HEK293 (cell line): ENCODE data around the gene C17orf107.
A peak's percentile ranks its signal among the peaks of the same experiment; 100 is the strongest.

Experiments used
- CTCF ChIA-PET: fragments of 350-600 bp; formaldehyde crosslinking; extraction: SDS; loops from one replicate; lab custom pipeline; 2021; ENCODE audit warnings: antibody characterized with exemption; lab: Yijun Ruan, JAX
- POLR2A ChIA-PET: fragments of 300-600 bp; formaldehyde crosslinking; extraction: SDS; loops from one replicate; lab custom pipeline; 2020; ENCODE audit warnings: antibody characterized with exemption, inconsistent platforms; lab: Yijun Ruan, JAX
- H3K27ac ChIP-seq: fragments of 200-500 bp; sonication (Bioruptor generic); 2 replicates; pipeline ENCODE4 v1.5.1; 2014; ENCODE audit warnings: low read depth, low read length, control low read depth, inconsistent platforms; ENCODE audit errors: extremely low read depth
- H3K36me3 ChIP-seq, 2 experiments: fragments of 200-500 bp in 1 of 2; sonication (Bioruptor generic) in 1 of 2; 1 replicate in 1 of 2; 2 replicates in 1 of 2; pipeline ENCODE4 v1.5.1; 2014 to 2017; ENCODE audit warnings: inconsistent platforms in 2 of 2, low read length in 2 of 2; ENCODE audit not compliant: control insufficient read depth in 2 of 2, insufficient read depth in 1 of 2
- H3K4me1 ChIP-seq: fragments of 200-500 bp; sonication (Bioruptor generic); 2 replicates; pipeline ENCODE4 v1.5.1; 2014; ENCODE audit warnings: mild to moderate bottlenecking, low read length, inconsistent platforms; ENCODE audit not compliant: control insufficient read depth, insufficient read depth
- H3K4me3 ChIP-seq: 2 replicates; pipeline ENCODE4 v1.5.1; 2011; ENCODE audit warnings: low read depth, mild to moderate bottlenecking, control low read depth, low read length, moderate library complexity
- H3K9me3 ChIP-seq: fragments of 200-500 bp; sonication (Bioruptor generic); 2 replicates; pipeline ENCODE4 v1.5.1; 2014; ENCODE audit warnings: low read depth, low read length, inconsistent platforms; ENCODE audit not compliant: control insufficient read depth, insufficient read depth
- BCL11A ChIP-seq: fragments of 450-650 bp; formaldehyde crosslinking; IDR thresholded peaks from 2 replicates; pipeline ENCODE4 v1.5.1; 2016; ENCODE audit warnings: low read depth, missing biosample characterization, missing genetic modification characterization
- BCL11B ChIP-seq: fragments of 450-650 bp; formaldehyde crosslinking; IDR thresholded peaks from 2 replicates; pipeline ENCODE4 v1.5.1; 2016; ENCODE audit warnings: low read depth, missing biosample characterization, missing genetic modification characterization
- GLIS2 ChIP-seq: fragments of 450-650 bp; formaldehyde crosslinking; IDR thresholded peaks from 2 replicates; pipeline ENCODE4 v1.5.1; 2016; ENCODE audit warnings: missing biosample characterization, missing genetic modification characterization
- HOXC10 ChIP-seq: sonication (generic); formaldehyde crosslinking; IDR thresholded peaks from 2 replicates; pipeline ENCODE4 v1.8.1; 2023; ENCODE audit warnings: mild to moderate bottlenecking, missing genetic modification reagents
- HOXD13 ChIP-seq: sonication (generic); formaldehyde crosslinking; IDR thresholded peaks from 2 replicates; pipeline ENCODE4 v1.8.0; 2022; ENCODE audit warnings: missing genetic modification reagents, borderline replicate concordance
- KLF7 ChIP-seq: fragments of 450-650 bp; formaldehyde crosslinking; IDR thresholded peaks from 2 replicates; pipeline ENCODE4 v1.5.1; 2016; ENCODE audit warnings: missing biosample characterization, missing genetic modification characterization, borderline replicate concordance
- OVOL3 ChIP-seq: fragments of 450-650 bp; formaldehyde crosslinking; IDR thresholded peaks from 2 replicates; pipeline ENCODE4 v1.5.1; 2016; ENCODE audit warnings: missing biosample characterization, missing genetic modification characterization
- PRDM10 ChIP-seq: fragments of 450-650 bp; formaldehyde crosslinking; IDR thresholded peaks from 2 replicates; pipeline ENCODE4 v1.5.1; 2016; ENCODE audit warnings: missing biosample characterization, missing genetic modification characterization
- RBAK ChIP-seq: fragments of 450-650 bp; formaldehyde crosslinking; IDR thresholded peaks from 2 replicates; pipeline ENCODE4 v1.5.1; 2016; ENCODE audit warnings: missing biosample characterization, missing genetic modification characterization
- ZNF148 ChIP-seq: fragments of 450-650 bp; formaldehyde crosslinking; IDR thresholded peaks from 2 replicates; pipeline ENCODE4 v1.5.0; 2017; ENCODE audit warnings: missing biosample characterization, missing genetic modification characterization, borderline replicate concordance
- ZNF157 ChIP-seq: fragments of 450-650 bp; formaldehyde crosslinking; IDR thresholded peaks from 2 replicates; pipeline ENCODE4 v1.5.1; 2016; ENCODE audit warnings: missing biosample characterization, missing genetic modification characterization
- ZNF16 ChIP-seq: fragments of 450-650 bp; formaldehyde crosslinking; IDR thresholded peaks from 2 replicates; pipeline ENCODE4 v1.5.1; 2016; ENCODE audit warnings: low read depth, missing biosample characterization, missing genetic modification characterization
- ZNF211 ChIP-seq: fragments of 450-650 bp; formaldehyde crosslinking; IDR thresholded peaks from 2 replicates; pipeline ENCODE4 v1.5.1; 2016; ENCODE audit warnings: low read depth, missing biosample characterization, missing genetic modification characterization
- ZNF214 ChIP-seq: fragments of 450-650 bp; formaldehyde crosslinking; IDR thresholded peaks from 2 replicates; pipeline ENCODE4 v1.5.1; 2017; ENCODE audit warnings: missing biosample characterization, mild to moderate bottlenecking, missing genetic modification characterization, borderline replicate concordance
- ZNF223 ChIP-seq: fragments of 450-650 bp; formaldehyde crosslinking; IDR thresholded peaks from 2 replicates; pipeline ENCODE4 v1.5.1; 2016; ENCODE audit warnings: missing biosample characterization, missing genetic modification characterization
- ZNF416 ChIP-seq: fragments of 450-650 bp; formaldehyde crosslinking; IDR thresholded peaks from 2 replicates; pipeline ENCODE4 v1.5.1; 2016; ENCODE audit warnings: missing biosample characterization, missing genetic modification characterization
- ZNF48 ChIP-seq: fragments of 450-650 bp; formaldehyde crosslinking; IDR thresholded peaks from 2 replicates; pipeline ENCODE4 v1.5.1; 2016; ENCODE audit warnings: missing biosample characterization, missing genetic modification characterization
- ZNF555 ChIP-seq: fragments of 450-650 bp; formaldehyde crosslinking; conservative IDR thresholded peaks from 2 replicates; pipeline ENCODE4 v1.5.1; 2017; ENCODE audit warnings: missing biosample characterization, mild to moderate bottlenecking, missing genetic modification characterization, inconsistent platforms
- ZNF621 ChIP-seq: fragments of 450-650 bp; formaldehyde crosslinking; IDR thresholded peaks from 2 replicates; pipeline ENCODE4 v1.5.1; 2017; ENCODE audit warnings: missing biosample characterization, missing genetic modification characterization
- ZNF704 ChIP-seq: fragments of 450-650 bp; formaldehyde crosslinking; IDR thresholded peaks from 2 replicates; pipeline ENCODE4 v1.5.1; 2016; ENCODE audit warnings: missing biosample characterization, missing genetic modification characterization
- ZNF747 ChIP-seq: fragments of 450-650 bp; formaldehyde crosslinking; IDR thresholded peaks from 2 replicates; pipeline ENCODE4 v1.5.1; 2016; ENCODE audit warnings: missing biosample characterization, missing genetic modification characterization
- ZSCAN4 ChIP-seq: fragments of 450-650 bp; formaldehyde crosslinking; IDR thresholded peaks from 2 replicates; pipeline ENCODE4 v1.5.1; 2017; ENCODE audit warnings: missing biosample characterization, missing genetic modification characterization

Gene C17orf107

GRCh38 chr17:4947010-4947410 lies 47.7 kb downstream of the C17orf107 start (continued):
- TF ChIP-seq ZNF704 (tag by site-specific recombination) (no peak), PRDM10 (tag by site-specific recombination) (no peak), GLIS2 (tag by site-specific recombination) (no peak), ZNF48 (tag by site-specific recombination) (no peak)

GRCh38 chr17:4947411-4948165 lies 48.3 kb downstream of the C17orf107 start:
- Histone ChIP-seq H3K9me3 (no peaks in the 10 kb centered on the region), H3K4me1 (peaks cover 21% of the 10 kb centered on the region), H3K36me3 (peaks cover 29 to 47% of the 10 kb centered on the region in 2 experiments), H3K4me3 (peak overlapping the region; percentile 97), H3K27ac (peak overlapping the region; percentile 99)
- ChIA-PET POLR2A (interaction anchor here (0.7 to 17.9 kb wide), 13 partner anchors 8 to 158 kb away, joined by 3 to 358 read pairs (median 6); partner anchors contain the start of genes CAMTA2, INCA1, KIF1C and PLD2), CTCF (interaction anchor here (0.5 to 2.5 kb wide), 3 partner anchors 8 to 1558 kb away, joined by 3 to 11 read pairs (median 6); partner anchors contain the start of genes RNF167 and SLC25A11)
- TF ChIP-seq ZNF555 (tag by site-specific recombination) = no peak
- no peak for TF ChIP-seq ZSCAN4 (tag by site-specific recombination)
- TF ChIP-seq ZNF148 (tag by site-specific recombination) = no peak
- TF ChIP-seq PRDM10 (tag by site-specific recombination) = peak; percentile 96
- TF ChIP-seq ZNF157 (tag by site-specific recombination) = no peak
- TF ChIP-seq ZNF416 = no peak
- TF ChIP-seq OVOL3 (tag by site-specific recombination) = peak; percentile 52; the same call in 1 of the 2 replicates
- TF ChIP-seq ZNF16 (tag by site-specific recombination) = no peak
- no peak for TF ChIP-seq ZNF621 (tag by site-specific recombination)
- TF ChIP-seq BCL11A (tag by site-specific recombination) = 0 out of 2 replicates have a peak, but pooled peaks have one; percentile 13
- TF ChIP-seq RBAK (tag by site-specific recombination) = no peak
- TF ChIP-seq HOXD13 (CRISPR knock-in tag) = no peak
- TF ChIP-seq ZNF211 (tag by site-specific recombination) = no peak
- no peak for TF ChIP-seq ZNF747 (tag by site-specific recombination)
- TF ChIP-seq KLF7 = peak; percentile 68
- no peak for TF ChIP-seq BCL11B (tag by site-specific recombination)
- TF ChIP-seq HOXC10 (CRISPR knock-in tag) = no peak
- no peak for TF ChIP-seq ZNF223 (tag by site-specific recombination)
- TF ChIP-seq ZNF214 (tag by site-specific recombination) = no peak
